AG09319 (cell line): ENCODE measurements around the gene CTU2.

Source experiments
- DNase-seq: peaks from one replicate; pipeline ENCODE4 v3.0.0-alpha.2; 2010; ENCODE audit warnings: low read depth; ENCODE audit errors: extremely low read depth
- TF ChIP-seq, protein P1 (sequence below): IDR thresholded peaks from 2 replicates; pipeline ENCODE4 v1.5.1; 2011; ENCODE audit warnings: low read depth, mild to moderate bottlenecking, inconsistent platforms, low read length, moderate library complexity

The CTU2 gene

DNA sequence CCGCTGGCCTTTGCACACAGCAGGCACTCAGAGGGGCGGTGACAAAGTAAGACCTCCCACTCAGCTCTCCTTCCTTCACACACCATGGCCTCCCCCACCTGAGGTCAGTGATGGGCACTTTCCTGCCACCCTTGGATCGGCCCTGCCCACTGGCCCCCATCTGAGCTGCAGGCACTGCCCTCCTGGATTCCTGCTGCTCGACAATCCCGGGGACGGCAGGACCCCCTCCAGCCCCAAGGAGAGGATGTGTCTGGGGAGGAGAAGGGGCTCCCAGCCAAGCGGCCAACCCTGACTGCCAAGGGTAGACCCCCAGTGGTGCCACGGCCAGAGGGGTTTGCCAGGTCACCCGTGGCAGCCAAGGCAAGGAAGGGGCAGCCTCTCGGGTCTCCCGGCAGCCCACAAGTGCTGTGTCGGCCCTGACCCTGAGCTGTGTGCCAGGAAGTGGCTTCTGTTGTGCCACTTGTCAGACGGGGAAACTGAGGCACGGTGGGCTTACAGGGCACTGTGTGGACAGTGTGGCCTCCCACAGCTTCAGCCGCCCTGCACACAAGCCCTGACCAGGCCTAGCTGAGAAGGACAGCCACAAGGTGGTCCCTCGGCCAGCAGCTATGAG, 56.1 kb downstream of the CTU2 start:
- no peak for DNase-seq
- TF ChIP-seq, protein P1, sequence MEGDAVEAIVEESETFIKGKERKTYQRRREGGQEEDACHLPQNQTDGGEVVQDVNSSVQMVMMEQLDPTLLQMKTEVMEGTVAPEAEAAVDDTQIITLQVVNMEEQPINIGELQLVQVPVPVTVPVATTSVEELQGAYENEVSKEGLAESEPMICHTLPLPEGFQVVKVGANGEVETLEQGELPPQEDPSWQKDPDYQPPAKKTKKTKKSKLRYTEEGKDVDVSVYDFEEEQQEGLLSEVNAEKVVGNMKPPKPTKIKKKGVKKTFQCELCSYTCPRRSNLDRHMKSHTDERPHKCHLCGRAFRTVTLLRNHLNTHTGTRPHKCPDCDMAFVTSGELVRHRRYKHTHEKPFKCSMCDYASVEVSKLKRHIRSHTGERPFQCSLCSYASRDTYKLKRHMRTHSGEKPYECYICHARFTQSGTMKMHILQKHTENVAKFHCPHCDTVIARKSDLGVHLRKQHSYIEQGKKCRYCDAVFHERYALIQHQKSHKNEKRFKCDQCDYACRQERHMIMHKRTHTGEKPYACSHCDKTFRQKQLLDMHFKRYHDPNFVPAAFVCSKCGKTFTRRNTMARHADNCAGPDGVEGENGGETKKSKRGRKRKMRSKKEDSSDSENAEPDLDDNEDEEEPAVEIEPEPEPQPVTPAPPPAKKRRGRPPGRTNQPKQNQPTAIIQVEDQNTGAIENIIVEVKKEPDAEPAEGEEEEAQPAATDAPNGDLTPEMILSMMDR: no peak

DNA sequence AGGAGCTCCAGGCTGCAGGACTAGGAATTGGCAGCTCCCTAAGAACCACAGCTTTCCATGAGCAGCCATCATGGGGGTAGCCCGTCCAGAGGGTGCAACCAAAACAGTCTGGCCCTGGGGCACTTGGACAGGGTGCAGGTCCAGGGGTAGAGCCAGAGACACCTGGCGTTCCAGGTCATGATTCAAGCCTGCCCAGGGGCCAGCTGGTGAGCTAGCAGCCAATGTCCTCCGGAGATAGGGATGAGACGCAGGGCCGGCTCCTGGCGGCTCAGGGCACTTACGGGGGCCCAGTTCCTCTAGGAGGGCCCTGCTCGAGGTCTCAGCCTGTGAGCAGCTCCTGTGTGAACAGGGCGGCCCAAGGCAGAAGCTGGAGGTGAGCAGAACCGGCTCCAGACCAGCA, 56.6 kb downstream of the CTU2 start:
- TF ChIP-seq, protein P1: no peak
- no peak for DNase-seq

DNA sequence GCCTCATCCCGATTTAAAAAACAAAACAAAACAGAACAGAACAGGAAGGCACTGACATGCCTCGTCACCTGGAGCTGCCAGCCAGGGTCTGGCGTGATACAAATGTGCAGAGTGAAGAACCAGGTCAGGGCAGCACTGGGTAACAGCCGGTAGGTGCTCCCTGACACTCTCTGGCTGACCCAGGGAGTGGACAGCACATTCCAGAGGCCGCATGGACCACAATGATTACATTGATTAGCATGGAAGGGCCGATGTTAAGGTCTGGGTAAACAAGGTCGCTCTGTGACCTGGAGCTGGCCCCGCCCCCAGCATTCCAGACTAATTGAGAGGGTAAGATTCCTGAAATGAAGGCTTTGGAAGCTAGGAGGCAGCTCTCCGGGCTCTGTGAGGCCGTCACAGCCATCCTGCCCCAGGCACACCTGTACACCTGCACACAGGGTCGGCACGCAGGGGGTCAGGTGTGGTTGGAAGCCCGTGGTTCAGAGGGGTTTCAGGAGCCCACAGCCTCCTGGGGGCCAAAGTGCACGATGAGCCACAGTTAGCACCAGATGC, 57.3 kb downstream of the CTU2 start:
- TF ChIP-seq, protein P1: no peak
- DNase-seq: no peak

DNA sequence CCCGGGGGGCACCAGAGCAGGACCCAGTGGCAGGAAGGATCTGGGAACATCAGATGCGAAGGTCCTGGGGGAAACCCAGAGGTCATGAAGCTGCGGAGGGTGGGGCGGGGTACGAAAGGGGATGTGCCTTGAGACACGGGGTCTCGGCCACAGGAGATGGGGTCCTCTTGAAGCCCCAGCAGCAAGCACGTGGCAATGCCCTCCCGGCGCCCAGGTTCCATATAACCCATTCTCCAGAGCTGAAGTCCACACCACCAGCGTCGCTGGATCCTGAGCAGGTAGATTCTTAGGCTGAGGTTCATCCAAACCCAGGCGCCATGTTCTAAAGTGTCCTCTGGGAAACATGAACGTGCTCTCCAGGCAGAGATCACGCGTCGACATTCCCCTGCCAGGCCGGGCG, 57.8 kb downstream of the CTU2 start:
- TF ChIP-seq, protein P1: no peak
- DNase-seq: no peak

DNA sequence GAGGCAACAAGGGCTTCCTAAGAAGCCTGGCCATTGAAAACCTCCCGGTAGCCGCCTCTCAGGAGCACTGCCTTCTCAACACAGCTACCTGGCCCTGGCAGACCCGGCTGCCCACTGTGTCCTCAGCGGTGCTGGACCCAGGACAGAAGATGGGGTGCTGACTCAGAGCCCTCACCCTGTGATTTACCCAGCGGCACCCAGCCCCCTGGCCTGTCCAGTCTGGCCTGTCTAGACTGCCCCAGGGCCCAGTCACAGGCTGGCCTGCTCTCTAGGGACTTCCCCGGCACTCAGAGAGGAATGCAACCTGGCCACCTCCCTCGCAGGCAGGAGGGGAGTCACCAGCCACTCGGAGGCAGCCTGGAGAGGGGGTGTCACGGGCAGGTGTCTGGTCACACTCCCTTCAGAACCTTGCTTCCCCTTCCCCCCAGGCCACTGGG, 58.6 kb downstream of the CTU2 start:
- TF ChIP-seq, protein P1: no peak
- DNase-seq: no peak
